ENCODE measurements around the gene MDFI.

Gene MDFI

DNA sequence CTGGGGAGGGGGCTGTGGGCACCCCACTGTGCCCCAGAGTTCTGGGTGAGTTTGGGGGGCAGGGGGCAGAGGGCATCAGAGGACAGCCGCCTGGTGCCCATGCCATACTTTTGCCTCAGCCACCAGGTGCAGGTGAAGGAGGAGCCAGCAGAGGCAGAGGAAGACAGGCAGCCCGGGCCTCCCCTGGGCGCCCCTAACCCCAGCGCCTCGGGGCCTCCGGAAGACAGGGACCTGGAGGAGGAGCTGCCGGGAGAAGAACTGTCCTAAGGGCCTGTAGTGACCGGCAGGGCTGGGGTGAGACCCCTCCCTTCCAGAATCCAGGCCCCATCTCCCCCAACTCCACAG lies 39.6 kb upstream of the MDFI start:
- DNase-seq (ENCODE audit: low read depth): no peak
- H3K4me3 ChIP-seq (ENCODE audit: low read length): no peak overlapping the region
- TF ChIP-seq, protein P1, sequence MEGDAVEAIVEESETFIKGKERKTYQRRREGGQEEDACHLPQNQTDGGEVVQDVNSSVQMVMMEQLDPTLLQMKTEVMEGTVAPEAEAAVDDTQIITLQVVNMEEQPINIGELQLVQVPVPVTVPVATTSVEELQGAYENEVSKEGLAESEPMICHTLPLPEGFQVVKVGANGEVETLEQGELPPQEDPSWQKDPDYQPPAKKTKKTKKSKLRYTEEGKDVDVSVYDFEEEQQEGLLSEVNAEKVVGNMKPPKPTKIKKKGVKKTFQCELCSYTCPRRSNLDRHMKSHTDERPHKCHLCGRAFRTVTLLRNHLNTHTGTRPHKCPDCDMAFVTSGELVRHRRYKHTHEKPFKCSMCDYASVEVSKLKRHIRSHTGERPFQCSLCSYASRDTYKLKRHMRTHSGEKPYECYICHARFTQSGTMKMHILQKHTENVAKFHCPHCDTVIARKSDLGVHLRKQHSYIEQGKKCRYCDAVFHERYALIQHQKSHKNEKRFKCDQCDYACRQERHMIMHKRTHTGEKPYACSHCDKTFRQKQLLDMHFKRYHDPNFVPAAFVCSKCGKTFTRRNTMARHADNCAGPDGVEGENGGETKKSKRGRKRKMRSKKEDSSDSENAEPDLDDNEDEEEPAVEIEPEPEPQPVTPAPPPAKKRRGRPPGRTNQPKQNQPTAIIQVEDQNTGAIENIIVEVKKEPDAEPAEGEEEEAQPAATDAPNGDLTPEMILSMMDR (conservative IDR thresholded peaks at IDR 0.05; ENCODE audit: low read depth, low read length): no peak

- DNase-seq (ENCODE audit: low read depth): no peak
- no peak overlapping the region for H3K4me3 ChIP-seq (ENCODE audit: low read length)
- TF ChIP-seq, protein P1 (conservative IDR thresholded peaks at IDR 0.05; ENCODE audit: low read depth, low read length): no peak
Measured at GRCh38 chr6:41599015-41599851, 39.0 kb upstream of the MDFI start.

DNA sequence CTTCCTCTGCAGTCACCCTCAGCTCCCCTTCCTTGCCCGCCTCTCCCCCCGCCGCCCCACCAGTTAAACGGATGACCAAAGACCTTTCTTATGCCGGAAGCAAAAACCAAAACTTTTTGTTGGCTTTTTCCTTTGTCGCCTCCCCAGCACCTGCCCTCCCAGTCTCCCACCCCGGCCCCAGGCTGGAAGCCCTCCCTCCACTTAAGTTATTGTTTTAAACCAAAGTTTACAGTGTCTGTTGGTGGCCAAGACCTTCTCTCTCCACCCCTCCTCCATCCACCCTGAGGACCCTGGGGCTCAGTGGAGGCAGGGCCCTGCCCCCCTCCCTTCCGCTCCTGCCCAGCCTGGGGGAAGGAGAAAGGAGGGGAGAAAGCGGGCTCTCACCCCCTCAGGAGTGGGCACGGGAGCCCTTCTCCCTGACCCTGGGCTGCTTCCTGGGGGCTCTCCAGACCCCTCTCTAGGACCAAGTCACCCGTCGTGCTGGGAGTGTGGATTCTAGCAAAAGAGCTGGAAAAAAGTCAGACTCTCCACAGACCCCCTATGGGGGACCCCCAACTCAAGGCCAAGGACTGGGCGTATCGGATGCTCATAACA lies 38.3 kb upstream of the MDFI start:
- H3K4me3 ChIP-seq (ENCODE audit: low read length): no peak overlapping the region
- TF ChIP-seq, protein P1 (conservative IDR thresholded peaks at IDR 0.05; ENCODE audit: low read depth, low read length): no peak
- no peak for DNase-seq (ENCODE audit: low read depth)

GRCh38 chr6:41600499-41601247 lies 37.6 kb upstream of the MDFI start:
- no peak for DNase-seq (ENCODE audit: low read depth)
- H3K4me3 ChIP-seq (ENCODE audit: low read length): no peak overlapping the region
- TF ChIP-seq, protein P1 (conservative IDR thresholded peaks at IDR 0.05; ENCODE audit: low read depth, low read length): no peak

GRCh38 chr6:41601248-41601549 lies 37.1 kb upstream of the MDFI start:
- DNase-seq (ENCODE audit: low read depth): no peak
- TF ChIP-seq, protein P1 (conservative IDR thresholded peaks at IDR 0.05; ENCODE audit: low read depth, low read length): no peak
- H3K4me3 ChIP-seq (ENCODE audit: low read length): no peak overlapping the region

DNA sequence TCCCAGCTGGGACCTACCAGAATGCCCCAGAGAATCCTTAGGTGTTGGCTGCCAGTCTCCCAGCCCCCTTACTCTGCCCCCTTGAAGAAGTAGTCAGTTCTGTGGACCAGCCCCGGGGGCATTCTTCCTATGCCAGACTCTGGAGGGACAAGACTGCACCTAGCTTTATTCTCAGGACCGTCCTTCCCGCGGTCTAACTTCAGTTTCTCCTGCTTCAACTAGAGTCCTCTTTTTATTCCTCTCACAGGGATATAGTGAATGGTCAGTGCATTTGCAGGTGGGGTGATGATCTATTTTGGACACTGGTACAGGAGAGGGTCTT lies 35.9 kb upstream of the MDFI start:
- DNase-seq (ENCODE audit: low read depth): no peak
- no peak overlapping the region for H3K4me3 ChIP-seq (ENCODE audit: low read length)
- TF ChIP-seq, protein P1 (conservative IDR thresholded peaks at IDR 0.05; ENCODE audit: low read depth, low read length): no peak
